GM21360 (cell line): Measurements from ENCODE around the gene WDR4.
"Not testable (repeated sequence)": the region's sequence is repeated elsewhere in the genome, so short reads cannot be mapped to it uniquely, and the experiment has no call there.

Experiments
- ATAC-seq: cut with Tn5 transposase; IDR thresholded peaks from one replicate; pipeline ENCODE4 v1.9.1; 2021; ENCODE audit warnings: mild to moderate bottlenecking, moderate library complexity; ENCODE audit not compliant: unreplicated experiment

Gene WDR4

GRCh38 chr21:42854246-42855010, 24.9 kb downstream of the WDR4 start:
- no peak for ATAC-seq

- ATAC-seq = no peak
Observed at GRCh38 chr21:42853621-42854020, 25.7 kb downstream of the WDR4 start.

GRCh38 chr21:42852925-42853570, 26.3 kb downstream of the WDR4 start:
- no peak for ATAC-seq

- no peak for ATAC-seq
Observed at GRCh38 chr21:42851812-42852665, 27.3 kb downstream of the WDR4 start.

- ATAC-seq = no peak
Observed at GRCh38 chr21:42850866-42851391, 28.4 kb downstream of the WDR4 start.

GRCh38 chr21:42850463-42850862, 28.9 kb downstream of the WDR4 start:
- no peak for ATAC-seq

GRCh38 chr21:42849759-42850412, 29.5 kb downstream of the WDR4 start:
- no peak for ATAC-seq

- ATAC-seq = no peak
Observed at GRCh38 chr21:42848932-42849758, 30.2 kb downstream of the WDR4 start.

GRCh38 chr21:42848144-42848931, 31.0 kb downstream of the WDR4 start:
- ATAC-seq = not testable (repeated sequence)

- no peak for ATAC-seq
Observed at GRCh38 chr21:42847726-42848125, 31.6 kb downstream of the WDR4 start.

GRCh38 chr21:42847051-42847707, 32.2 kb downstream of the WDR4 start:
- no peak for ATAC-seq

GRCh38 chr21:42846221-42846620, 33.1 kb downstream of the WDR4 start:
- ATAC-seq = no peak

- no peak for ATAC-seq
Observed at GRCh38 chr21:42845296-42845965, 33.9 kb downstream of the WDR4 start.

- ATAC-seq = no peak
Observed at GRCh38 chr21:42844411-42845113, 34.8 kb downstream of the WDR4 start.

GRCh38 chr21:42843056-42843455, 36.3 kb downstream of the WDR4 start:
- ATAC-seq = no peak

GRCh38 chr21:42841916-42842655, 37.3 kb downstream of the WDR4 start:
- not testable (repeated sequence) for ATAC-seq
